Left ventricle myocardium inferior (tissue), 1 donor: Measurements from ENCODE around the gene PTPRN2. TPM values are rescaled to one million over a fixed set of nuclear protein-coding genes. Genes with fewer than 3 reads are reported as not detected.

Experiments
- DNase-seq: peaks from one replicate; pipeline ENCODE4 v3.0.0-alpha.2; 2020
- H3K27ac ChIP-seq: fragments of 200-600 bp; replicated peaks from 2 replicates; pipeline ENCODE4 v1.8.0; 2021
- H3K27me3 ChIP-seq: fragments of 200-600 bp; 2 replicates; pipeline ENCODE4 v1.8.0; 2021; ENCODE audit warnings: low read depth
- H3K36me3 ChIP-seq: fragments of 200-600 bp; 2 replicates; pipeline ENCODE4 v1.8.0; 2021
- H3K4me1 ChIP-seq: fragments of 200-600 bp; 2 replicates; pipeline ENCODE4 v1.8.0; 2021
- H3K4me3 ChIP-seq: fragments of 200-600 bp; 2 replicates; pipeline ENCODE4 v1.8.0; 2021; ENCODE audit warnings: mild to moderate bottlenecking, moderate library complexity
- H3K9me3 ChIP-seq: fragments of 200-600 bp; replicated peaks from 2 replicates; pipeline ENCODE4 v1.8.0; 2021
- CTCF ChIP-seq: fragments of 200-600 bp; IDR thresholded peaks from 2 replicates; pipeline ENCODE4 v1.8.0; 2021; ENCODE audit warnings: antibody characterized with exemption, mild to moderate bottlenecking, borderline replicate concordance
- intact Hi-C: fragments of 100-400 bp; cut with micrococcal nuclease; formaldehyde crosslinking; loops from one replicate; pipeline ENCODE4 v1.11.0; 2022
- total RNA-seq: library from RNA; stranded (reverse); fragmentation: NEBNext Ultra II Directional; extraction: Animal tissue kit (Norgen Biotek cat#: 25700); gene quantifications from one replicate; pipeline ENCODE4 v1.2.1, GENCODE V29; 2021
- donor health status: DM: no; HTN: yes; CAD: no; lungs with severe emphysema.

The PTPRN2 gene
- total RNA-seq, 1 donor from 2014 or later: 1.3 TPM

GRCh38 chr7:157759246-157759805, 828.3 kb downstream of the PTPRN2 start:
- Histone ChIP-seq H3K27me3 (peaks cover 7% of the 10 kb centered on the region), H3K27ac (no peak overlapping the region), H3K4me3 (no peak overlapping the region), H3K4me1 (no peaks in the 10 kb centered on the region), H3K36me3 (no peaks in the 10 kb centered on the region), H3K9me3 (peaks cover 13% of the 10 kb centered on the region)
- intact Hi-C loops: no loop called here
- no peak for DNase-seq
- no peak for TF ChIP-seq CTCF

- H3K27ac ChIP-seq: no peak overlapping the region
- no peaks in the 10 kb centered on the region for H3K4me1 ChIP-seq
- H3K9me3 ChIP-seq: peaks cover 7% of the 10 kb centered on the region
- peaks cover 7% of the 10 kb centered on the region for H3K27me3 ChIP-seq
- no peaks in the 10 kb centered on the region for H3K36me3 ChIP-seq
- H3K4me3 ChIP-seq: no peak overlapping the region
- DNase-seq: no peak
- no peak for TF ChIP-seq CTCF
- intact Hi-C loops: no loop called here
Measured at GRCh38 chr7:157758468-157759245, 829.0 kb downstream of the PTPRN2 start.

GRCh38 chr7:157757776-157758467, 829.7 kb downstream of the PTPRN2 start:
- peaks cover 4% of the 10 kb centered on the region for H3K9me3 ChIP-seq
- no peak for DNase-seq
- H3K36me3 ChIP-seq: no peaks in the 10 kb centered on the region
- H3K27me3 ChIP-seq: peaks cover 7% of the 10 kb centered on the region
- intact Hi-C loops: no loop called here
- no peak for TF ChIP-seq CTCF
- H3K27ac ChIP-seq: no peak overlapping the region
- no peaks in the 10 kb centered on the region for H3K4me1 ChIP-seq
- no peak overlapping the region for H3K4me3 ChIP-seq

- no peak for TF ChIP-seq CTCF
- Histone ChIP-seq H3K9me3 (peaks cover 4% of the 10 kb centered on the region), H3K4me1 (no peaks in the 10 kb centered on the region), H3K27me3 (peaks cover 12% of the 10 kb centered on the region), H3K4me3 (no peak overlapping the region), H3K27ac (no peak overlapping the region), H3K36me3 (no peaks in the 10 kb centered on the region)
- intact Hi-C loops: no loop called here
- DNase-seq: no peak
Measured at GRCh38 chr7:157757211-157757610, 830.4 kb downstream of the PTPRN2 start.

GRCh38 chr7:157755741-157756140, 831.9 kb downstream of the PTPRN2 start:
- H3K9me3 ChIP-seq: no peaks in the 10 kb centered on the region
- H3K4me3 ChIP-seq: no peak overlapping the region
- H3K27me3 ChIP-seq: peaks cover 15% of the 10 kb centered on the region
- TF ChIP-seq CTCF: no peak
- H3K4me1 ChIP-seq: no peaks in the 10 kb centered on the region
- no peak for DNase-seq
- intact Hi-C loops: no loop called here
- H3K36me3 ChIP-seq: no peaks in the 10 kb centered on the region
- H3K27ac ChIP-seq: no peak overlapping the region
